T-helper 2 cell treated with Interferon-gamma antibody and Interleukin-4, amounts not matched to agents 100 ng/mL and 5 ng/mL, for 36 hours (primary cell): Measurements from ENCODE around the gene LCAT. TPM values are rescaled to one million over a fixed set of nuclear protein-coding genes. Genes with fewer than 3 reads are reported as not detected.

ENCODE experiments used
- intact Hi-C: fragments of 100-400 bp; cut with micrococcal nuclease; formaldehyde crosslinking; loops from one replicate; pipeline ENCODE4 v1.15.1; 2023
- total RNA-seq: library from RNA; stranded (reverse); gene quantifications from 2 replicates; pipeline ENCODE4 v1.2.3, GENCODE V29; 2022

Gene LCAT
- total RNA-seq, 1 donor from 2014 or later: 16.8 TPM

DNA sequence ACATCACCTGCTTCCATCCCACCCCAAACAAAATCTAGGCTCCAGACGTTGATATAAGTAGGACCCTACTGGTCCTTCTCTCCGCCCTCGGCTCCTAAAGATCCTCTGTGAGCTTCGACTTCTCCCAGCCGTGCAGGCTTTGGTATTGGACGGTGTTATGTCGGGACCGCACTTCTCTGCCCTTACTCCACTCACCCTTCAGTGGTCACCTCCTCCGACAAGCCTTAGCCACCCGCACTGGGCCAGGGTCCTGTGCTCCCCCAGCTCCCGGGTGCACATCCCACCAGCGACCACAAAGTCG is 8.9 kb downstream of the LCAT start:
- intact Hi-C loops: loop anchor here (1.0 to 5.0 kb wide), 6 partner anchors 42 to 454 kb away; partner anchors contain the start of genes ATP6V0D1, CTCF, NFATC3 and PSKH1

DNA sequence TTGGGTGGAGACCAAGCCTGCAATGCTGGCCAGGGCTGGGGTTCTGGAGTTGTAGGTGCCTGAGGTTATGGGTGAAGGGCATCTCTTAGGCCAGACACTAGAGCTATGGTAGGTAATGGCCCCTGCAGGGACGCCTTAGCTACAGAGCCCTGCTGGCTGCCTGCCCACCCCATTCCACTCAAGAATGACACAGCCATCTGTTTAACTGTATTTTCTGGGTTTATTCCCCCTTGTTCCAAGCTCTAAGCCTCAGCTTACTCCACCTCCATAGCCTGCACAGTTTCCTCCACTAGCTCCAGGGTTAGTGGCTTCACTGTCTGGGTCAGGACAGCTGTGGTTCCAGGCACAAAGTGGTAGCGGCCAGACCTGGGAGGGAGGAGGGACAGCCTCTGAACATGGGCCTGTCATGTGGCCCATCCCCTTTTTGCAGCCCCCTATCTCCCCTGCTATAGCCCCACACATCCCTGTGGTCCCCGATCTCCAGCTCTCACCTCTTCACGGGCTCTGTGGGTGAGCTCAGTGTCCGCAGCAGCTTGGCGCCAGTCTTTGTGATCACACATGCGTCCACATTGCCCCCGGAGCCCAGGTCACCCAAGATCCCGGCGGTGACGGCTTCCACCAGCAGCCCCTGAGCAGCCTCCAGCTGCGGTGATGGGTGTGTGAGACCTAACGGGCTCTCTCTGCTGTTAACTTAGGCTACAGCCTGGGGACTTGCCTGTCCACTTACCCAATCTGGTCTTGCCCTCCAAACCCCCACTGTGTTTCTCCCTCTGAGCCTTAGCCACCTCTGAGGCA is 9.4 kb downstream of the LCAT start:
- intact Hi-C loops: loop anchor here (1.0 to 5.0 kb wide), 6 partner anchors 41 to 453 kb away; partner anchors contain the start of genes ATP6V0D1, CTCF, NFATC3 and PSKH1

DNA sequence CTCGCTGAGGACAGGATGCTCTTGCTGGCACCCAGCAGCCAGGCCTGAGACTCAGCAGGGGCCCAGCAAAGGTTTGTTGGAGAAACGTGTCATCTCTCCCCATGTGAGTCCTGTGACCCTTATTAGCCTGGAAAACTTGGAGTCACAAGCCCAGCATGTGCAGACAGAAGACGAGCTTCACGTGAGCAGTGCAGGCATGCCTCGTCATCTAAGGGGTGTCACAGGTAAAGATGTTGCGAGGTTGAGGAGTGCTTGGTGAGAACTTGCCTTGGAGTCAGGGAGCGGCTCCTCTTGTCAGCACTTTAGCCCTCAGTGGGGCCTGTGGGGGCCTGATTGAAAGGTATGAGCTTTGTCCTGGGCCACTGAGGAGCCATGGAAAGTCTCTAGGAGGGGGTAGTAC is 10.1 kb downstream of the LCAT start:
- intact Hi-C loops: loop anchor here (2.0 kb wide), 1 partner anchor 127 kb away; the partner anchor contains the start of genes RANBP10 and TSNAXIP1

DNA sequence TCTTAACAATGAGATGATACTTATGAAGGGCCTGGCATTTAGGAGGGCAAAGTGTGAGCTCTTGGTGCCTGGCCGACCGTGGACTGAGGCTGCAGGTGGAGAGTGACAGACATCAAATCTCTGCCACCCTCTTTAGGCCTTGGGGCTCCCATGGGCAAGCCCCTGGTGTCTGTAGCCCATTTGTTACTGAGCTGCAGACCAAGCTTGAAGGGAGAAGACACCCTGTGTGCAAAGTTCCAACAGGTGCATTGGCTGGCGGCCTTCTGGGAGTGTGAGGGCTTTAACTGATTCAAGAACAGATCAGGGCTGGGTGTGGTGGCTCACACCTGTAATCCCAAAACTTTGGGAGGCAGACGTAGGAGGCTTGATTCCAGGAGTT is 11.5 kb downstream of the LCAT start:
- intact Hi-C loops: no loop called here

DNA sequence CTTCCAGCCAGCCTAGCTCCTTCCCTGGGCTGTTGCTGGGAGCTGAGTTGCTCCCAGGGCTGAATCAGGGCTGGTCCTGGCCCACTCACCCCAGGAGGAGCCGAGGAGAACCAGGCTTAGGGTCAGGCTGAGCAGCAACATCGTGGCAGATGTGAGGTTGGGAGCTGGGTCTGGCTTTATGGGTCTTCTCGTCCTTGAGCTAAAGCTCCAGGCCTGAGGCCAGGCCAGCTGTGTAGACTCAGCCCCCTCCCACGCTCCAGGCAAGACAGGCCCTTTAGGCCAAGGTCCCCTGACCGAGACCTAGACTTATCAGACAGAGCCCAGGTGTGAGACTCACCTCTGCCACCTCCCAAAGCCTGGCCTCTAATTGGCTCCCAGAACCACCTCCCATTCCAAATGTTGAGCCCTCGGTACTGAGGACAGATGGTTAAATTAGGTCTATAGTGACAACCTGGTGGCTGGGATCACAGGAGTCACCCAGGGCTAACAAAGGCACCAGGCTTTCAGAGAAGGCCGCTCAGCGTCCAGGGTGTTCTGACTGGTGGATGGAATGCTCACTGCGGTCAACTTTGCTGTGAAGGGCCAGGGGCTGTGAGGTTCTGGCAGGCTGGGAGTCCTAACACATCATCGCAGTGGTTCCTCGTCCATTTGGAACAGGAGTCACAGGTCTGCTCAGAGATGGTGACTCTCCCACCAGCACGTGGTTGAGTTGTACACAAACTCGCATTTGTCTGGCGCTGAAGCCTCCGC is 12.0 kb downstream of the LCAT start, which contains the start of gene CTRL:
TSS of gene CTRL (minus strand) at position 151 of the 750 bp plus-strand sequence. CDS start at position 141, 10 bp downstream.
- intact Hi-C loops: no loop called here

DNA sequence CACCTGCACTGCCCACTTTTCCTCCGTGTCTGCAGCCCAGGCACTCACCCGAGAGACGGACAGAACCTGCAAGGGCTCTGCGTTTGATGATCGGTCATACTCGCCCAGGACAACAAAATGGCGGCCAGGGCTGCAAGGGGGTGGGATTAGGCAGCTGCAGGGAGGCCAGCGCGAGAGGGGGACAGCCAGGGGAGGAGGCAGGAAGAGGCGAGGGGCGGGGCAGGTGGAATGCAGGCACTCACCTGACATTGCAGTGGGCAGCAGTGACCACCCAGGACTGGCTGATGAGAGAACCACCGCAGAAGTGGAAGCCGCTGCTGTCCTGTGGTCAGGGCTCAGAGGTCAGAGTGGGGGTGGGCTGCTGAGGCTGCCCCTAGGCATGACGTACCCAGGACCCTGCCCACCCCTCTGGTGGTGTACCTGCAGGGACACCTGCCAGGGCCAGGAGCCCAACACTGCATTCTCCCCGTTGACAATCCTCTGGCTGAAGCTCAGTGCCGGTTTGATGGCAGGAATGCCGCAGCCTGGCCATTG is 13.2 kb downstream of the LCAT start:
- intact Hi-C loops: no loop called here

DNA sequence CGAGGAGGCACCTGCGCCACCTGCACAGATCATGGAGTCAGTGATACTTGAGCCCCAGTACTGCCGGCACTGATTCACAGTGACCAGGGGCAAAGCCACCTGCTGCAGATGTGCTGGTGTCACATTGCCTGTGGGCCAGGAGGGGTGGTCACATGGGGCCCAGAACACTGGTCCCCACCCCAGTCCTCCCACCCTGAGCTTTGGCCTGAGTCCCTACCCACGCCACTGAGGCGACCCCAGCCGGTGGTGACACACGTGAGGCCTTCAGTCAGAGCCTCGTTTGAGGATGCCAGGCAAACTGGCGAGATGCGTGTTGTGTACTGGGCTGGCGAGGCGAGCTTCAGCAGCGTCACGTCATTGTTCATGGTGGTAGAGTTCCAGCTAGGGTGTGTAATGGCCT is 13.7 kb downstream of the LCAT start:
- intact Hi-C loops: no loop called here

DNA sequence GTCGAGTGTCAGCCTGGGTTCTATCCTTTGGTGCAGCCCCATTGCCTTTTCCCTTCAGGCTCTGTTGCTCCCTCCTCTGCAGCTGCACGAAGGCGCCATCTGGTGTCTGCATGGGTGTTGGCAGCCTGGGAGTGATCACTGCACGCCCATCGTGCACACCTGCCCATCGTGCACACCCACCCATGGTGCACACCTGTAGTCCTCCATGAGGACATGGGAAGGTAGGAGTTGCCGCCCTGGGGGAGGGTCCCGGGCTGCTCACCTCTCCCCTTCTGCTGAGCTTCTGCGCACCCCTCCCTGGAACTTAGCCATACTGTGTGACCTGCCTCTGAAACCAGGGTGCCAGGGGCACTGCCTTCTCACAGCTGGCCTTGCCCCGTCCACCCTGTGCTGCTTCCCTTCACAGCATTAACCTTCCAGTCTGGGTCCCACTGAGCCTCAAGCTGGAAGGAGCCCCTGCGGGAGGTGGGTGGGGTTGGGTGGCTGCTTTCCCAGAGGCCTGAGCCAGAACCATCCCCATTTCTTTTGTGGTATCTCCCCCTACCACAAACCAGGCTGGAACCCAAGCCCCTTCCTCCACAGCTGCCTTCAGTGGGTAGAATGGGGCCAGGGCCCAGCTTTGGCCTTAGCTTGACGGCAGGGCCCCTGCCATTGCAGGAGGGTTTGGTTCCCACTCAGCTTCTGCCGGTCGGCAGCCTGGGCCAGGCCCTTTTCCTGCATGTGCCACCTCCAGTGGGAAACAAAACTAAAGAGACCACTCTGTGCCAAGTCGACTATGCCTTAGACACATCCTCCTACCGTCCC is 15.2 kb downstream of the LCAT start:
- intact Hi-C loops: loop anchor here (1.0 kb wide), 3 partner anchors 45 to 256 kb away; no protein-coding TSS in a partner anchor

DNA sequence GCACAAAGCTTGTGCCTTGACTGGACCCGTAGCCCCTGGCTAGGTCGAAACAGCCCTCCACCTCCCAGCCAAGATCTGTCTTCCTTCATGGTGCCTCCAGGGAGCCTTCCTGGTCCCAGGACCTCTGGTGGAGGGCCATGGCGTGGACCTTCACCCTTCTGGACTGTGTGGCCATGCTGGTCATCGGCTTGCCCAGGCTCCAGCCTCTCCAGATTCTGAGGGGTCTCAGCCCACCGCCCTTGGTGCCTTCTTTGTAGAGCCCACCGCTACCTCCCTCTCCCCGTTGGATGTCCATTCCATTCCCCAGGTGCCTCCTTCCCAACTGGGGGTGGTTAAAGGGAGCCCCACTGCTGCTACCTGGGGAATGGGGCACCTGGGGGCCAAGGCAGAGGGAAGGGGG is 15.8 kb downstream of the LCAT start:
- intact Hi-C loops: loop anchor here (1.0 kb wide), 3 partner anchors 45 to 256 kb away; no protein-coding TSS in a partner anchor

DNA sequence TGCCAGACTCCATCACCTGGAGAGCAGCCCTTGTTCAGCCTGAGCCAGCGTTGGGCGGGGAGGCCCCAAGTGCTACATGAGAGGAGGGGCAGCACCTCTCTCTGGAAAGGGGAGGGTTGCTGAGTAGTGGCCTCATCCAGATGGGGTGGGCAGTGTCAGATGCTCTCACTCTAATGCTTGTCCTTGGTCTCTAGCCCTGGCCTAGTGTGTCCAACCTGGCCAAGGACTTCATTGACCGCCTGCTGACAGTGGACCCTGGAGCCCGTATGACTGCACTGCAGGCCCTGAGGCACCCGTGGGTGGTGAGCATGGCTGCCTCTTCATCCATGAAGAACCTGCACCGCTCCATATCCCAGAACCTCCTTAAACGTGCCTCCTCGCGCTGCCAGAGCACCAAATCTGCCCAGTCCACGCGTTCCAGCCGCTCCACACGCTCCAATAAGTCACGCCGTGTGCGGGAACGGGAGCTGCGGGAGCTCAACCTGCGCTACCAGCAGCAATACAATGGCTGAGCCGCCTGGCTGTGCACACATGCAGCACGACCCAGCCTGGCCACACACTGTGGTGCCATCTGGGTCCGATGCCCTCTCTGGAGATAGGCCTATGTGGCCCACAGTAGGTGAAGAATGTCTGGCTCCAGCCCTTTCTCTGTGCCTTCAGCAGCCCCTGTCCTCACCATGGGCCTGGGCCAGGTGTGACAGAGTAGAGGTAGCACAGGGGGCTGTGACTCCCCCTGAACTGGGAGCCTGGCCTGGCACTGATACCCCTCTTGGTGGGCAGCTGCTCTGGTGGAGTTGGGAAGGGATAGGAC is 16.6 kb downstream of the LCAT start:
- intact Hi-C loops: no loop called here

DNA sequence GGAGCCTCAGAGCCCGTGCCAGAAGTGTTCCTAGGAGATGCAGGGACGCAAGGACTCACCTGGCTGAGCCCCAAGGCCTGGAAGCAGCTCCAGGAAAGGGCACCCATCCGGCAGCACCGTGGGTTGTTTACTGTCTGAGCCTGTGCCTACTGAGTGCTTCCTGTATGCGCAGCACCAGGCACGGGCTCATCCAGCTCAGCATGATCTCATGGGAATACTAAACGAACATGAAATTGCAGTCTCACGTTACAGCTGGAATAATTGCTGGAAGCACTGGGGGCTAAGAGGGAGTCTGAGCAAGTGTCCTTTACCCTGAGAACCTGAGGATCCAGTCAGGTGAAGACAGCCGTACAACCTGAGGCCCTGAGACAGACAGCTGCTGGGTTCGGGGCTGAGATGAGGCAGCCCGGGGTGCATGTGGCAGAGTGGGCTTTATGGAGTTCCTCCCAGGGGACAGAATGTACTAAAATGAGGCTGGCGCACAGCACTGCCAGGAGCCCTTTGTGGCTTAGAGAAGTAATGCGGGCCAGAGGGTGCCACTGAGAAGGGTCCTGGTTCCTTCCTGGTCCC is 17.7 kb downstream of the LCAT start:
- intact Hi-C loops: no loop called here

DNA sequence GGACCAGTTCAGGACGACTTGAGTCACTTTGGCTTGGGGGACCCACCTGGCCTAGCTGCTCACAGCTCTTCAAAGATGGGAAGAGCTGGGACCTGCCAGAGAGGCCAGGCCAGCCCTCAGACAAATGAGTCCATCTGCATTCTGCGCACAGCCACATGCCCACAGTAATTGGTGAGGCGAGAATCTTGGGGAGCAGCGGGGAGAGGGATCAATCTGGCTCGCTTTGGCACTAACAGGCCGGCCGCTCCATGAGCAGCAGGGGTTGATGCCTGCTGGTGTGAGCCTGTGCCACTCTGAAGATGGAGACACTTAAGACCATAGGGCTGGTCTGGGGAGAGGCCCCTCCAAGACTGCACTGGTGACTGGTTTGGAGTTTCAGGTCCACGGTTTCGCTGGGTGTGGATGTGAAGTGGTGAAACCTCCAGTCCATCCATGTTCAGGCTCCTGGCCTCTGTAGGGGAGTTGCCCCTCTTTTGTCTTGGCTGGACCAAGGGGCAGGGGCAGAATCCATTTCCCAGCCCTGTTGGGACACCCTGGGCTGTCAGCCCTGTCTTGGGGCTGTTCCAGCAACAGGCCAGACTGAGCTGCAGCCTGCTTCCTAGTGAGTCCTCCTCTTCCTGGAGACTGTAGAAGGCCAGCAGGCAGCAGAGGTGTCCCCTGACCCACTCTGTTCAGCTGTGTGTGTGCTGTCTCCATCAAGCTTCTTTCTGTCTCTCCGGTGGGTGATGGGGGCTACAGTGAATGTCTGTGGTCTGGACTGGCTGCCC is 19.6 kb downstream of the LCAT start:
- intact Hi-C loops: no loop called here

DNA sequence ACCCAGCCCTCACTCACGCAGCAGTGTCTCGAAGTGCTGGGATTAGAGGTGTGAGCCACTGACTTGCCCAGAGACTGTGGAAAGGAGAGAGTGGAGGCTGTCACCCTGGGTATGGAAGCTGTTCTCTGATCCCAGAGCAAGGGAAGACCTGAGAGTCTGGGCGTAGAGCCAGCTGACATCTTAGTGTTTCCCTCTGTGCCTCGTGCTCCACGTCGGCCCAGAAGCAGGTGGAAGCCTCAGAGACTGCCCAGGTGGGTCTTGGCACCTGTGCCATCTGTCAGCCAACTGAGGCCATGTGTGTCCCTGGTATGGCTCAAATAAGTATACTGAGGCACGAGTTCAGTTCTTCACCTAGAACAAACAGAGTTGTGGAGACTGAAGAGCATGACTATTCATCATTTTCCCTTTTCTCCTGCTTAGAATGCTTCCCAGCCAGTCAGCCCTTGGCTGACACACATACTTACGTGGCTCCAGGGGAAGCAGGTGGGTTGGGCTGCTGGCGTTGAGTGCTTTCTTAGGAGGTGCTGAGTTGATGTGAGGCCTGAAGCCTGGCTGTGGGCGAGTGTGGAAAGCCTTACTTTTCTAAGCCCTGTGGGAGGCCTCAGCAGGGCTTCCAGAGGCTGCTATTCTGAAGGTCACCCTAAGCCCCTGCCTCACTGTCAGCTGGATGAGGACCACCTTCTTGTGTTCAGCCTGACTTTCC is 20.4 kb downstream of the LCAT start:
- intact Hi-C loops: no loop called here

DNA sequence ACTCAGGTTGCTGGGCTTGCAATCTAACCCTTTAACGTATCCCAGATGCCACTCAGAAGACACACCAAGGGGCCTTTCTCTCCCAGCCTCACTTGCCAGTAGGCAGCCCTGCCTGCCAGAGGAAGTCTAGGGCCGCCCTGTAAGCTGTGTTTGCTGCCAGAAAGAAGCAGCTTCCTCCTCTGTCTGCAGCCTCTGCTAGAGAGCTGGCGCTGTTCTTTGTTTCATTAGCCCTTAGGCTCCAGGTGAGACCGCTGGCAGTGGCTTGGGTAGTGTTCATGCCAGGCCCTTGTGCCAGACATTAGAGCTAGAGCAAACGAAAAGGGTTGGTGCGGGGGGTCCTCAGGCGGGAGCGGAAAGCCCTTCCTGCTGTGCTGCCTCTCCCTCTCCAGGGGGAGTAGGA is 21.2 kb downstream of the LCAT start:
- intact Hi-C loops: no loop called here

DNA sequence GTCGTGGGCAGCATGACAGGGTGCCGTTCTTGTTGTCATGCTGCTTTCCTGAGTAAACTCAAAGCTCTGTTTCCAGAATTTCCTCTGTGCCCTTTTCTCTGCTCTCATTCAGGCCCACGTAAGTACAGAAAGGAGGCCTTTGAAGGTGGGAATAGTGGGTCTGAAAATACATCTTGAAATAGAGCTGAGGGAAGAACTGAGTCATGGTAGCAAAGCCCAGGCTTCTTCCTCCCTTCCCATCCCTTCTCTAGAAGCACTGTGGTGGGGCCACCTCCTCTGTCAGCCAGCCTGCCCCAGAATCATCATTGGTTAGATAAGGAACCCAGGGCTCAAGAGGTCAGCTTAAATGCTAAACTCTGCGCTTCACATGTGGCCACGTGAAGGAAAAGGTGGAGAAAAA is 21.7 kb downstream of the LCAT start:
- intact Hi-C loops: no loop called here

DNA sequence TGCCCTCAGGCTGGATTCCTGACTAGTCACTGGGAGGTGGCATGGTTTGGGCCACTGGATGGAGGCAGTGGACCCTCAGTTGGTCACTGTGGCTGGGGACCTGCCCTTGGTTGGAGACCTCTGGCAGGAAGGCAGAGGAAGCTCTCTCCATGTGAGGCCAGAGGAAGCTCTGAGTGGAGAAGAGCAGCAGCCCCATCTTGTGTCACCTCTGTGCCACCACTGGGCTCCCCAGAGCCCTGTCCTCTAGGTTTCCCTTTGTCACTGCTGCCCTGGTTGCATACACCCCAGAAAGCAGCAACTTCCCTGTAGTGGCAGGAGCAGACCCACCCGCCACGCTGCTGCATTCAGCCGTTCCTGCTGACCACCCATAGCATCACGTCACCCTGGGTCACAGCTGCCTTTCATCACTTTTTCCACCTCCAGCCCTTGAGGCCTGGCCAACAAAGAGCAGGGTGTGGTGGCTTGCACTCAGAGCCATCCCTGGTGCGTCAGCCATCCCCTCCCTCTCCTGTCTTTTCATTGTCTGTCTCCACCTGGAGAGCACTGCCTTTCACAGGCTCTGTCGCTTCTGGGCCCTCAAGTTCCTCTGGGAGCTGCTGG is 24.2 kb downstream of the LCAT start:
- intact Hi-C loops: no loop called here

DNA sequence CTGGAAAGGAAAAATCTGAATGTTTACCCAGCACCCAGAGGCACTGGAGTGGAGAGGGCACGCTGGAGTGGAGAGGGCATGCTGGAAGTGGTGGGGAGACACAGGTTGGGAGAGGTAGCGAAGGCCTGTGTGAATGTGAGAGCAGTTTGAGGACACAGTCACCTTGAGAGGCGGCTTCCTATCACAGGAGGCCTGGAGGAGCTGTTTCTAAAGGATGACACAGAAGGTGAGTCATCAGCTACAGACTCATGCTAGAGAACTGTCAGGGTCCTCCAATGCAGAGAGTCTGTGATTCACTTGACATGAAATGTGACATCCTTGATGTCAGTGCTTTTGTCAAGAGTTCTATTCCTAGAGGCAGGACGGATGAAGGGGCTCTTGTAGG is 26.1 kb downstream of the LCAT start:
- intact Hi-C loops: no loop called here

DNA sequence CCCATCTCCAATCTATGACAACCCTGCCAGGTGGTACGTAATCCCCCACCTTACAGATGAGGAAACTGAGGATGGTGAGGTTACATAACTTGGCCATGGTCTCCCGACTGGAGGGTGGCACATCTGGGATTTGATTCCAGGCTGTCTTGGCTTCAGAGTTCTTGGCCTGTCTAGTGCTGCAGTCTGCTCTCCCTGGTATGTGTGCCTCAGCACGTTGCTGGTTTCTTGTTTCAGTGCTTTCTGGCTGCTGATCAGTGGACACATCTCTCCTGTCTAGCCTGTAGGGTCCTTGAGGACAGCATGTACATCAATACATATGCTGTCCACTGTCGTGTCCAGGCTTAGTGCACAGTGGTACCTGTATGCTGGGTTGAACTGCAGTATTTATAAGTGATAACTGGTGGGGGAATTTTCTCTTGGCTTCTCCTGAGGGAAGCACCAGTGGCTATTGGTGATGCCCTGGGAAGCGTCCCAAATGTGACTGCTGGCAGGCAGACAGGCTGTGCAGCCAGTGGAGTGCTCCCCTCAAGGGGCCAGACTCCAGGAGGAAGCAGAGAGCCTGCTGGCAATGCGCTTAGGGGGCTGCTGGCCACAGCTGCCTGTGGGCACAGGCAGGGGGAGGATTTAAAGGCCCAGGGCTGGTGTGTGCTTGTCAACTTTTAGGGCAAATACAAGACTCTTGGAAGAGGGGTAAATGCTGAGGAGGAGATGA is 26.6 kb downstream of the LCAT start:
- intact Hi-C loops: no loop called here
